GM19239 (cell line): Measurements from ENCODE around the gene DCPS.
"Not testable (repeated sequence)": the region's sequence is repeated elsewhere in the genome, so short reads cannot be mapped to it uniquely, and the experiment has no call there.

Experiments
- DNase-seq: peaks from one replicate; pipeline ENCODE4 v3.0.0; 2011; ENCODE audit warnings: low spot score; ENCODE audit not compliant: insufficient read length
- FAIRE-seq: peaks from 2 replicates; lab custom pipeline; 2011; peaks lifted over from hg19 to GRCh38; lab: Jason Lieb, UNC

The DCPS gene

DNA sequence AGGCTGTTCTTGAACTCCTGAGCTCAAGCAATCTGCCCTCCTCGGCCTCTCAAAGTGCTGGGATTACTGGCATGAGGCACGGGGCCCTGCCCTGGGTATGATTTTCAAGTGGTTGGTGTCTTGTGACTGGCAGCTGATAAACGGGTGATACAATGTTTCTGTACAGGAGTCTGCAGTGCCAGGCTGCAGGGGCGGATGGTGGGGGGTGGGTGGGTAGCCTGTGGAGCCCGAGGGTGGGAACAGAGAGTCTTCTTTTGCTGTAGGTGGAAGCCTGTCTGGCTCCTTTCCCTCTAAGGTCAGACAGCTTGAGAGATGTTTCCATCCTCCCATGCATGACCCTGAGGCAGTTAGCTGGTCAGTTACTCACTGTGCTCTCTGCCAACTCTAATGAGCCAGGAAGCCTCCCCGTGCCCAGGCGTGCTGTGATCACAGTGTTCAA lies 90.8 kb downstream of the DCPS start:
- not testable (repeated sequence) for FAIRE-seq

More for the DNA sequence above, 90.8 kb downstream of the DCPS start:
- DNase-seq: not testable (repeated sequence)
